GM12878 (cell line): ENCODE data around the gene ADH6. TPM values are rescaled to one million over a fixed set of nuclear protein-coding genes. Genes with fewer than 3 reads are reported as not detected.

Experiments
- ATAC-seq: fragments of 200-7000 bp; cut with Tn5 transposase; 3 replicates; pipeline ENCODE4 v1.9.1; 2020; ENCODE audit warnings: mild to moderate bottlenecking, moderate library complexity
- BruUV-seq: library from RNA; stranded (reverse); fragments of 400-500 nt; replicated peaks from 2 replicates; lab custom pipeline; 2021; lab: Mats Ljungman, UMichigan
- CTCF ChIA-PET: fragments of 300-600 bp; sonication (Branson Sonifier 250); formaldehyde crosslinking; extraction: SDS; loops from one replicate; lab custom pipeline; 2021; ENCODE audit warnings: inconsistent platforms; lab: Yijun Ruan, JAX
- POLR2A ChIA-PET: fragments of 350-600 bp; formaldehyde crosslinking; extraction: SDS; loops from one replicate; lab custom pipeline; 2021; ENCODE audit warnings: inconsistent platforms; lab: Charles Lee
- RAD21 ChIA-PET: fragments of 300-600 bp; sonication (Branson Sonifier 250); formaldehyde crosslinking; loops from one replicate; lab custom pipeline; 2023; ENCODE audit warnings: antibody characterized with exemption; ENCODE audit not compliant: unreplicated experiment; lab: Charles Lee
- SMC1A ChIA-PET: fragments of 300-600 bp; sonication (Branson Sonifier 250); formaldehyde crosslinking; loops from one replicate; lab custom pipeline; 2023; ENCODE audit not compliant: unreplicated experiment, uncharacterized antibody; lab: Charles Lee
- DNase-seq: peaks from one replicate; pipeline ENCODE4 v3.0.0-alpha.2; 2011; ENCODE audit warnings: low read depth, low spot score
- FAIRE-seq: peaks from 3 replicates; lab custom pipeline; 2011; peaks lifted over from hg19 to GRCh38; lab: Jason Lieb, UNC
- H2AFZ ChIP-seq: 2 replicates; pipeline ENCODE4 v1.6.0; 2011; ENCODE audit warnings: low read depth, low read length, control low read depth; ENCODE audit not compliant: control insufficient read depth
- H3K27ac ChIP-seq: 2 replicates; pipeline ENCODE4 v1.5.1; 2011; ENCODE audit warnings: control low read depth; ENCODE audit not compliant: control insufficient read depth, insufficient read depth
- H3K27me3 ChIP-seq, 2 experiments: replicated peaks in 1 of 2; 2 replicates each; pipeline versions ENCODE4 v1.6.0 to v1.6.1; 2011; ENCODE audit warnings: low read length in 1 of 2; ENCODE audit not compliant: control insufficient read depth in 2 of 2, insufficient read depth in 2 of 2
- H3K36me3 ChIP-seq, 2 experiments: 2 replicates each; pipeline ENCODE4 v1.5.1; 2011; ENCODE audit warnings: low read length in 1 of 2; ENCODE audit not compliant: control insufficient read depth in 2 of 2, insufficient read depth in 2 of 2
- H3K4me1 ChIP-seq: 2 replicates; pipeline ENCODE4 v1.6.1; 2011; ENCODE audit warnings: mild to moderate bottlenecking, low read length, moderate library complexity, mixed read lengths; ENCODE audit not compliant: control insufficient read depth, insufficient read depth
- H3K4me2 ChIP-seq: 2 replicates; pipeline ENCODE4 v1.6.0; 2011; ENCODE audit warnings: control low read depth; ENCODE audit not compliant: control insufficient read depth, insufficient read depth
- H3K4me3 ChIP-seq: fragments of 200-600 bp; sonication (generic); 2 replicates; pipeline ENCODE4 v1.5.1; 2016
- H3K79me2 ChIP-seq: 2 replicates; pipeline ENCODE4 v1.6.0; 2011; ENCODE audit warnings: low read length; ENCODE audit not compliant: control insufficient read depth, insufficient read depth
- H3K9ac ChIP-seq: 2 replicates; pipeline ENCODE4 v1.8.0; 2011; ENCODE audit warnings: low read length, control low read depth, mixed read lengths; ENCODE audit not compliant: control insufficient read depth, insufficient read depth
- H3K9me3 ChIP-seq: replicated peaks from 3 replicates; pipeline ENCODE4 v1.5.1; 2011; ENCODE audit warnings: mild to moderate bottlenecking, low read length; ENCODE audit not compliant: control insufficient read depth, insufficient read depth
- H4K20me1 ChIP-seq: 2 replicates; pipeline ENCODE4 v1.6.0; 2011; ENCODE audit not compliant: control insufficient read depth, insufficient read depth
- BCLAF1 ChIP-seq: fragments of 450-650 bp; IDR thresholded peaks from 2 replicates; pipeline ENCODE4 v1.6.1; 2017; ENCODE audit warnings: antibody characterized with exemption, mild to moderate bottlenecking, moderate library complexity
- GABPA ChIP-seq: IDR thresholded peaks from 2 replicates; pipeline ENCODE4 v1.6.1; 2014; ENCODE audit warnings: antibody characterized with exemption, low read depth, mild to moderate bottlenecking, inconsistent platforms
- JUNB ChIP-seq: IDR thresholded peaks from 2 replicates; pipeline ENCODE4 v1.6.1; 2016; ENCODE audit warnings: antibody characterized with exemption, mild to moderate bottlenecking
- NFIC ChIP-seq: IDR thresholded peaks from 2 replicates; pipeline ENCODE4 v1.6.1; 2012; ENCODE audit warnings: low read depth, mild to moderate bottlenecking, inconsistent platforms, low read length, moderate library complexity
- RAD51 ChIP-seq: fragments of 450-650 bp; IDR thresholded peaks from 2 replicates; pipeline ENCODE4 v1.6.1; 2016; ENCODE audit warnings: moderate library complexity, mild to moderate bottlenecking, inconsistent platforms
- in situ Hi-C: fragments of 300-500 bp; cut with MboI; formaldehyde crosslinking; loops from 9 replicates; pipeline ENCODE4 v1.14.3; 2018; ENCODE audit warnings: mixed read lengths
- intact Hi-C: fragments of 100-400 bp; cut with micrococcal nuclease; formaldehyde crosslinking; loops from one replicate; pipeline ENCODE4 v1.14.2; 2022; ENCODE audit not compliant: unreplicated experiment
- polyA plus RNA-seq, 11 experiments: library from polyadenylated mRNA; depleted of rRNA in 4 of 11; unstranded in 6 of 11; stranded (reverse) in 5 of 11; fragments of >200 nt; fragmentation: Nextera tagmentation in 4 of 11; fragmentation: Illumina TruSeq in 1 of 11; extraction: Ambion mirVana in 4 of 11; extraction: Trizol in 1 of 11; gene quantifications; 1 replicate in 1 of 11; 2 replicates in 10 of 11; pipeline versions ENCODE4 v1.2.1 to v1.2.3, GENCODE V29; 2011 to 2016; ENCODE audit warnings: inconsistent platforms in 2 of 11, missing spikeins in 2 of 11, low read depth in 1 of 11
- total RNA-seq, 4 experiments: library from RNA; depleted of rRNA in 3 of 4; stranded (reverse); fragments of >200 nt in 3 of 4; fragmentation: Illumina TruSeq in 1 of 4; extraction: Trizol in 1 of 4; gene quantifications; 2 replicates each; pipeline versions ENCODE4 v1.2.1 to v1.2.3, GENCODE V29; 2013 to 2021
- TF ChIP-seq, protein P1 (sequence below): fragments of 450-650 bp; IDR thresholded peaks from 2 replicates; pipeline ENCODE4 v1.6.1; 2016; ENCODE audit warnings: mild to moderate bottlenecking, moderate library complexity, borderline replicate concordance
- TF ChIP-seq, protein P2 (sequence below): fragments of 450-650 bp; IDR thresholded peaks from 2 replicates; pipeline ENCODE4 v1.6.1; 2017; ENCODE audit warnings: borderline replicate concordance

ADH6 gene
- total and polyA plus RNA-seq, 10 of the 15 experiments (the other 5 are each of a cell fraction or from before 2014, with no cell fraction given): 0.03 to 0.16 TPM; not detected in 8

DNA sequence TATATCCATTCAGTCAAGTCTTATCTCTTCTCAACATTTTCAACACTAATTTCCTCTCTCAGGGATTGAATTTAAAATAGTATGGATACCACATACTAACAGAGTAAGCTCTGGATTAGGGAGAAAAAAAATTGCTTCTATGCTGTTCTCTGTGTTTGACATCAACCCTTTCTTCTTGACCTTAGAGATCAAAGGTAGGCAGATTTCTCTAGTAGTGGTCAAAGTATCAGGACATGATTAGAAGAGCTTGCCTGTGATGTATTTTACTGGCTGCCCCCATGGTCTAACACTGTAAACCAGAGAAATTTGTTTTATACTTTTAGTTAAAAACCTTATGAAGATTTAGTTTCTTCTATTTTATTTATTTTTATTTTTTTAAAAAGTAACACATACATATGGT, 8.3 kb downstream of the ADH6 start:
- H3K4me1 ChIP-seq: no peaks in the 10 kb centered on the region
- BruUV-seq: no TSS peak
- in situ Hi-C loops: no loop called here
- RAD21 ChIA-PET: no interaction called here
- no peaks in the 10 kb centered on the region for H4K20me1 ChIP-seq
- H3K27me3 ChIP-seq: no peaks in the 10 kb centered on the region
- CTCF ChIA-PET: interaction anchor here (1.1 kb wide), 1 partner anchor 8 kb away, joined by 5 read pairs; the partner anchor contains the start of gene ADH6
- TF ChIP-seq, protein P1, sequence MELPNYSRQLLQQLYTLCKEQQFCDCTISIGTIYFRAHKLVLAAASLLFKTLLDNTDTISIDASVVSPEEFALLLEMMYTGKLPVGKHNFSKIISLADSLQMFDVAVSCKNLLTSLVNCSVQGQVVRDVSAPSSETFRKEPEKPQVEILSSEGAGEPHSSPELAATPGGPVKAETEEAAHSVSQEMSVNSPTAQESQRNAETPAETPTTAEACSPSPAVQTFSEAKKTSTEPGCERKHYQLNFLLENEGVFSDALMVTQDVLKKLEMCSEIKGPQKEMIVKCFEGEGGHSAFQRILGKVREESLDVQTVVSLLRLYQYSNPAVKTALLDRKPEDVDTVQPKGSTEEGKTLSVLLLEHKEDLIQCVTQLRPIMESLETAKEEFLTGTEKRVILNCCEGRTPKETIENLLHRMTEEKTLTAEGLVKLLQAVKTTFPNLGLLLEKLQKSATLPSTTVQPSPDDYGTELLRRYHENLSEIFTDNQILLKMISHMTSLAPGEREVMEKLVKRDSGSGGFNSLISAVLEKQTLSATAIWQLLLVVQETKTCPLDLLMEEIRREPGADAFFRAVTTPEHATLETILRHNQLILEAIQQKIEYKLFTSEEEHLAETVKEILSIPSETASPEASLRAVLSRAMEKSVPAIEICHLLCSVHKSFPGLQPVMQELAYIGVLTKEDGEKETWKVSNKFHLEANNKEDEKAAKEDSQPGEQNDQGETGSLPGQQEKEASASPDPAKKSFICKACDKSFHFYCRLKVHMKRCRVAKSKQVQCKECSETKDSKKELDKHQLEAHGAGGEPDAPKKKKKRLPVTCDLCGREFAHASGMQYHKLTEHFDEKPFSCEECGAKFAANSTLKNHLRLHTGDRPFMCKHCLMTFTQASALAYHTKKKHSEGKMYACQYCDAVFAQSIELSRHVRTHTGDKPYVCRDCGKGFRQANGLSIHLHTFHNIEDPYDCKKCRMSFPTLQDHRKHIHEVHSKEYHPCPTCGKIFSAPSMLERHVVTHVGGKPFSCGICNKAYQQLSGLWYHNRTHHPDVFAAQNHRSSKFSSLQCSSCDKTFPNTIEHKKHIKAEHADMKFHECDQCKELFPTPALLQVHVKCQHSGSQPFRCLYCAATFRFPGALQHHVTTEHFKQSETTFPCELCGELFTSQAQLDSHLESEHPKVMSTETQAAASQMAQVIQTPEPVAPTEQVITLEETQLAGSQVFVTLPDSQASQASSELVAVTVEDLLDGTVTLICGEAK: no peak
- TF ChIP-seq BCLAF1 (no peak), RAD51 (no peak), JUNB (no peak), NFIC (no peak), GABPA (no peak)
- TF ChIP-seq, protein P2, sequence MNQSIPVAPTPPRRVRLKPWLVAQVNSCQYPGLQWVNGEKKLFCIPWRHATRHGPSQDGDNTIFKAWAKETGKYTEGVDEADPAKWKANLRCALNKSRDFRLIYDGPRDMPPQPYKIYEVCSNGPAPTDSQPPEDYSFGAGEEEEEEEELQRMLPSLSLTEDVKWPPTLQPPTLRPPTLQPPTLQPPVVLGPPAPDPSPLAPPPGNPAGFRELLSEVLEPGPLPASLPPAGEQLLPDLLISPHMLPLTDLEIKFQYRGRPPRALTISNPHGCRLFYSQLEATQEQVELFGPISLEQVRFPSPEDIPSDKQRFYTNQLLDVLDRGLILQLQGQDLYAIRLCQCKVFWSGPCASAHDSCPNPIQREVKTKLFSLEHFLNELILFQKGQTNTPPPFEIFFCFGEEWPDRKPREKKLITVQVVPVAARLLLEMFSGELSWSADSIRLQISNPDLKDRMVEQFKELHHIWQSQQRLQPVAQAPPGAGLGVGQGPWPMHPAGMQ: no peak
- H3K9ac ChIP-seq: no peak overlapping the region
- H3K79me2 ChIP-seq: no peaks in the 10 kb centered on the region
- SMC1A ChIA-PET: no interaction called here
- no peak overlapping the region for H3K27ac ChIP-seq
- H3K36me3 ChIP-seq: no peaks in the 10 kb centered on the region
- no peak for ATAC-seq
- no peaks in the 10 kb centered on the region for H3K9me3 ChIP-seq
- POLR2A ChIA-PET: no interaction called here
- H2AFZ ChIP-seq: no peak overlapping the region
- intact Hi-C loops: no loop called here
- H3K4me3 ChIP-seq: no peak overlapping the region
- DNase-seq: no peak
- no peak for FAIRE-seq
- H3K4me2 ChIP-seq: no peak overlapping the region
